Medulla oblongata (tissue), 1 donor: ENCODE measurements around the gene OPRD1.

ENCODE experiments used
- DNase-seq: peaks from one replicate; pipeline ENCODE4 v3.0.0-alpha.2; 2015; ENCODE audit errors: extremely low spot score

The OPRD1 gene

GRCh38 chr1:28909198-28909597 lies 97.2 kb downstream of the OPRD1 start:
- no peak for DNase-seq

GRCh38 chr1:28910379-28911115 lies 98.6 kb downstream of the OPRD1 start:
- DNase-seq: no peak

- no peak for DNase-seq
Observed at GRCh38 chr1:28913786-28914227, 101.8 kb downstream of the OPRD1 start.

- DNase-seq: peak; percentile 90
Observed at GRCh38 chr1:28914228-28915030, 102.5 kb downstream of the OPRD1 start, which contains the start of gene EPB41. Gene EPB41 (plus strand): TSS chr1:28914569. CDS start chr1:28987438, 72,869 bp downstream.

- no peak for DNase-seq
Observed at GRCh38 chr1:28915031-28915895, 103.3 kb downstream of the OPRD1 start.

GRCh38 chr1:28917757-28918118 lies 105.8 kb downstream of the OPRD1 start:
- DNase-seq: no peak
